Neural progenitor cell (in vitro differentiated cells): Measurements from ENCODE around the gene TDRD6. TPM values are rescaled to one million over a fixed set of nuclear protein-coding genes. Genes with fewer than 3 reads are reported as not detected.
A peak's percentile ranks its signal among the peaks of the same experiment; 100 is the strongest.

Experiments
- DNase-seq: peaks from one replicate; pipeline ENCODE4 v3.0.0-alpha.2; 2016; ENCODE audit warnings: low spot score
- H2AFZ ChIP-seq: fragments of 200-600 bp; sonication (generic); replicated peaks from 2 replicates; pipeline ENCODE4 v1.6.1; 2016; ENCODE audit warnings: antibody characterized with exemption
- H3F3A ChIP-seq: fragments of 200-600 bp; sonication (generic); 2 replicates; pipeline ENCODE4 v1.6.1; 2016; ENCODE audit warnings: antibody characterized with exemption, low read depth
- H3K27ac ChIP-seq: fragments of 200-600 bp; sonication (generic); 2 replicates; pipeline ENCODE4 v1.5.1; 2016; ENCODE audit warnings: mild to moderate bottlenecking
- H3K27me3 ChIP-seq: fragments of 200-600 bp; sonication (generic); 2 replicates; pipeline ENCODE4 v1.6.1; 2016; ENCODE audit warnings: mild to moderate bottlenecking, moderate library complexity
- H3K36me3 ChIP-seq: fragments of 200-600 bp; sonication (generic); 2 replicates; pipeline ENCODE4 v1.5.1; 2016
- H3K4me1 ChIP-seq: fragments of 200-600 bp; sonication (generic); 2 replicates; pipeline ENCODE4 v1.6.1; 2016; ENCODE audit warnings: mixed run types
- H3K4me2 ChIP-seq: fragments of 200-600 bp; sonication (generic); 2 replicates; pipeline ENCODE4 v1.6.1; 2016
- H3K4me3 ChIP-seq: fragments of 200-600 bp; sonication (generic); 2 replicates; pipeline ENCODE4 v1.5.1; 2016
- H3K79me2 ChIP-seq: fragments of 200-600 bp; sonication (generic); 2 replicates; pipeline ENCODE4 v1.6.1; 2016; ENCODE audit warnings: low read depth
- H3K9ac ChIP-seq: fragments of 200-600 bp; sonication (generic); 2 replicates; pipeline ENCODE4 v1.6.1; 2016
- H3K9me3 ChIP-seq: fragments of 200-600 bp; sonication (generic); 2 replicates; pipeline ENCODE4 v1.5.1; 2016; ENCODE audit warnings: low read depth
- H4K20me1 ChIP-seq: fragments of 200-600 bp; sonication (generic); 2 replicates; pipeline ENCODE4 v1.6.1; 2016; ENCODE audit warnings: low read depth
- H3K27ac Mint-ChIP-seq: 3 replicates; pipeline ENCODE4 v1.8.0; 2021; ENCODE audit warnings: mixed read lengths
- H3K27me3 Mint-ChIP-seq: 2 replicates; pipeline ENCODE4 v1.8.0; 2022; ENCODE audit warnings: low read depth, mild to moderate bottlenecking, inconsistent platforms, moderate library complexity, mixed read lengths; ENCODE audit not compliant: insufficient read depth
- H3K36me3 Mint-ChIP-seq: 3 replicates; pipeline ENCODE4 v1.8.0; 2021; ENCODE audit warnings: mixed read lengths
- H3K4me1 Mint-ChIP-seq: 3 replicates; pipeline ENCODE4 v1.8.0; 2021; ENCODE audit warnings: mixed read lengths
- H3K4me3 Mint-ChIP-seq: 3 replicates; pipeline ENCODE4 v1.8.0; 2021; ENCODE audit warnings: mild to moderate bottlenecking, moderate library complexity, mixed read lengths
- H3K9me3 Mint-ChIP-seq: 3 replicates; pipeline ENCODE4 v1.8.0; 2020; ENCODE audit warnings: mixed read lengths
- CTCF ChIP-seq: fragments of 200-600 bp; sonication (generic); IDR thresholded peaks from 2 replicates; pipeline ENCODE4 v1.5.1; 2017; ENCODE audit warnings: antibody characterized with exemption, mild to moderate bottlenecking
- EZH2 ChIP-seq: fragments of 200-600 bp; sonication (generic); IDR thresholded peaks from 2 replicates; pipeline ENCODE4 v1.6.1; 2017; ENCODE audit warnings: antibody characterized with exemption, mild to moderate bottlenecking, moderate library complexity
- EZH2phosphoT487 ChIP-seq: fragments of 200-600 bp; sonication (generic); IDR thresholded peaks from 2 replicates; pipeline ENCODE4 v1.6.1; 2017; ENCODE audit warnings: antibody characterized with exemption
- total RNA-seq: library from RNA; depleted of rRNA; stranded (reverse); fragments of >200 nt; gene quantifications from 2 replicates; pipeline ENCODE4 v1.2.3, GENCODE V29; 2015; ENCODE audit warnings: low replicate concordance

TDRD6 gene
- total RNA-seq, 1 donor from 2014 or later, result 0.09 TPM

DNA sequence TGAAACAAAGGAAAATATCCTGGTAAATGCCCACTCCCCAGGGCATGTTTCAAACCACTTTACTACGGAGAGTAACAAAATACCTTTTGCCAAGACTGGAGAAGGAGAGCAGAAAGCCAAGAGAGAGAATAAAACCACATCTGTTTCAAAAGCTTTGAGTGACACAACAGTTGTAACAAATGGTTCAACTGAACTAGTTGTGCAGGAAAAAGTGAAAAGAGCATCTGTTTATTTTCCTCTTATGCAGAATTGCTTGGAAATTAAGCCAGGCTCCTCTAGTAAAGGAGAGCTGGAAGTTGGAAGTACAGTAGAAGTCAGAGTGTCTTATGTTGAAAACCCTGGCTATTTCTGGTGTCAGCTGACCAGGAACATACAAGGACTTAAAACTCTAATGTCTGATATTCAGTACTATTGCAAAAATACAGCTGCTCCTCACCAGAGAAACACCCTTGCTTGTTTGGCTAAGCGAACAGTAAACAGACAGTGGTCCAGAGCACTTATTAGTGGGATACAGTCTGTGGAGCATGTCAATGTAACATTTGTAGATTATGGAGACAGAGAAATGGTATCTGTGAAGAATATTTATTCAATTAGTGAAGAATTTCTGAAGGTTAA is 2.6 kb downstream of the TDRD6 start:
- H3K79me2 ChIP-seq, result no peaks in the 10 kb centered on the region
- Mint-ChIP-seq H3K27me3 (no peaks in the 10 kb centered on the region), H3K4me1 (no peaks in the 10 kb centered on the region), H3K27ac (no peak overlapping the region), H3K9me3 (peaks cover 2% of the 10 kb centered on the region), H3K36me3 (no peaks in the 10 kb centered on the region), H3K4me3 (no peak overlapping the region)
- H3K36me3 ChIP-seq, result no peaks in the 10 kb centered on the region
- H3K9ac ChIP-seq, result no peak overlapping the region
- no peak for DNase-seq
- no peaks in the 10 kb centered on the region for H3K27me3 ChIP-seq
- no peaks in the 10 kb centered on the region for H3K9me3 ChIP-seq
- no peaks in the 10 kb centered on the region for H4K20me1 ChIP-seq
- H3F3A ChIP-seq, result no peaks in the 10 kb centered on the region
- no peak overlapping the region for H3K4me2 ChIP-seq
- H3K27ac ChIP-seq, result no peak overlapping the region
- H3K4me1 ChIP-seq, result no peaks in the 10 kb centered on the region
- no peak for TF ChIP-seq EZH2
- H3K4me3 ChIP-seq, result no peak overlapping the region
- H2AFZ ChIP-seq, result no peak overlapping the region

DNA sequence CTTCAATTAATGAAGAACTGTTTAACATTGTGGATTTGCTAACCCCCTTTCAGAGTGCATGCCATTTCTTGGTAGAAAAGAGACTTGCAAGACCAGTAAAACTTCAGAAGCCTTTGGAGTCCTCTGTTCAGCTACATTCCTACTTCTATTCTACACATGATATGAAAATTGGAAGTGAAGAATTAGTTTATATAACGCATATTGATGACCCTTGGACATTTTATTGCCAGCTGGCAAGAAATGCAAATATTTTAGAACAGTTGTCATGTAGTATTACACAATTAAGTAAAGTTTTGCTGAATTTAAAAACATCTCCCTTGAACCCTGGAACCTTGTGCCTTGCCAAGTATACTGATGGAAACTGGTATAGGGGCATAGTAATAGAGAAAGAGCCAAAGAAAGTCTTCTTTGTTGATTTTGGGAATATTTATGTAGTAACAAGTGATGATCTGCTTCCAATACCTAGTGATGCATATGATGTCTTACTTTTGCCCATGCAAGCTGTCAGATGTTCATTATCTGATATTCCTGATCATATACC is 3.3 kb downstream of the TDRD6 start:
- Mint-ChIP-seq H3K4me3 (no peak overlapping the region), H3K27me3 (no peaks in the 10 kb centered on the region), H3K4me1 (no peaks in the 10 kb centered on the region), H3K27ac (no peak overlapping the region), H3K36me3 (no peaks in the 10 kb centered on the region), H3K9me3 (peaks cover 2% of the 10 kb centered on the region)
- Histone ChIP-seq H3K27me3 (no peaks in the 10 kb centered on the region), H3K79me2 (no peaks in the 10 kb centered on the region), H4K20me1 (no peaks in the 10 kb centered on the region), H3F3A (no peaks in the 10 kb centered on the region), H3K9me3 (no peaks in the 10 kb centered on the region), H3K9ac (no peak overlapping the region), H3K4me3 (no peak overlapping the region), H3K4me2 (no peak overlapping the region), H3K36me3 (no peaks in the 10 kb centered on the region), H3K27ac (no peak overlapping the region), H3K4me1 (no peaks in the 10 kb centered on the region), H2AFZ (no peak overlapping the region)
- TF ChIP-seq EZH2, result no peak
- no peak for TF ChIP-seq EZH2phosphoT487
- no peak for TF ChIP-seq CTCF
- DNase-seq, result no peak

- Histone ChIP-seq H3K4me3 (no peak overlapping the region), H3K27me3 (no peaks in the 10 kb centered on the region), H2AFZ (no peak overlapping the region), H3K27ac (no peak overlapping the region), H3K4me2 (no peak overlapping the region), H3F3A (no peaks in the 10 kb centered on the region), H3K36me3 (no peaks in the 10 kb centered on the region), H3K9me3 (no peaks in the 10 kb centered on the region), H4K20me1 (no peaks in the 10 kb centered on the region), H3K9ac (no peak overlapping the region), H3K4me1 (no peaks in the 10 kb centered on the region), H3K79me2 (no peaks in the 10 kb centered on the region)
- Mint-ChIP-seq H3K4me3 (no peak overlapping the region), H3K9me3 (no peaks in the 10 kb centered on the region), H3K27me3 (no peaks in the 10 kb centered on the region), H3K36me3 (no peaks in the 10 kb centered on the region), H3K4me1 (no peaks in the 10 kb centered on the region), H3K27ac (no peak overlapping the region)
- DNase-seq, result no peak
- TF ChIP-seq CTCF (no peak), EZH2phosphoT487 (no peak), EZH2 (no peak)
These were observed 12.3 kb downstream of the TDRD6 start for GRCh38 chr6:46699970-46700369.

DNA sequence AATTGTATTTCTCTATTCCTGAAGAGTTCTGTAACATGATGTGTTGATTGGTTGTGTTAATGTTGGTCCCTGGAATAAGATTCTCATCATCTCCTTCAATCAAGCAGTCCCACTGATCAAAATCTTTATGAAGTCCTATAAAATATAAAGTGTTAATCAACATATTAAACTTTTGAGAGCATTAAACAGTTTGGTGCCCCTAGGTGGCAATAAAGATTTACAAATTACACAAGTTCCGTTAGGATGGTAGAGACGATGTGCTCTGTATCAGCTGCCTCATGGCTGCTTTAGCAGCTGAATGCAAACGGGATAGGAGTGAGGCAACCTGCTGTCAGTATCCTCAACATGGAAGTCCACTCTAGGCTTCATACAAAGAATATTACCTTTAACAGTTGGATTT is 16.9 kb downstream of the TDRD6 start:
- DNase-seq, result peak; percentile 6
- no peaks in the 10 kb centered on the region for H3K9me3 Mint-ChIP-seq

More for the DNA sequence above, 16.9 kb downstream of the TDRD6 start:
- no peaks in the 10 kb centered on the region for H3K79me2 ChIP-seq
- H3K9me3 ChIP-seq, result no peaks in the 10 kb centered on the region
- Mint-ChIP-seq H3K27me3 (no peaks in the 10 kb centered on the region), H3K4me3 (no peak overlapping the region), H3K4me1 (no peaks in the 10 kb centered on the region), H3K27ac (no peak overlapping the region), H3K36me3 (no peaks in the 10 kb centered on the region)
- no peaks in the 10 kb centered on the region for H4K20me1 ChIP-seq
- TF ChIP-seq EZH2, result no peak
- peak; percentile 14 for TF ChIP-seq CTCF
- H3K4me2 ChIP-seq, result no peak overlapping the region
- no peaks in the 10 kb centered on the region for H3K27me3 ChIP-seq
- H3F3A ChIP-seq, result no peaks in the 10 kb centered on the region
- no peak overlapping the region for H3K27ac ChIP-seq
- no peak overlapping the region for H3K4me3 ChIP-seq
- no peaks in the 10 kb centered on the region for H3K4me1 ChIP-seq
- peak overlapping the region; percentile 22 for H2AFZ ChIP-seq
- H3K9ac ChIP-seq, result no peak overlapping the region
- no peaks in the 10 kb centered on the region for H3K36me3 ChIP-seq
